PC-9 (cell line): ENCODE measurements around the gene LAMA5. TPM values are rescaled to one million over a fixed set of nuclear protein-coding genes. Genes with fewer than 3 reads are reported as not detected.

Experiments used
- BruUV-seq: library from RNA; stranded (reverse); fragments of 400-500 nt; replicated peaks from 2 replicates; lab custom pipeline; 2021; lab: Mats Ljungman, UMichigan
- CTCF ChIA-PET: fragments of 300-600 bp; sonication (Branson Sonifier 250); formaldehyde crosslinking; loops from one replicate; lab custom pipeline; 2022; ENCODE audit warnings: antibody characterized with exemption; lab: Charles Lee
- POLR2A ChIA-PET: fragments of 300-600 bp; sonication (Branson Sonifier 250); formaldehyde crosslinking; loops from one replicate; lab custom pipeline; 2022; ENCODE audit warnings: antibody characterized with exemption; ENCODE audit not compliant: unreplicated experiment; lab: Charles Lee
- DNase-seq, 2 experiments: peaks; one replicate each; pipeline versions ENCODE4 v3.0.0 to v3.0.0-alpha.2; 2015 to 2022; ENCODE audit warnings: mixed read lengths in 1 of 2
- H2AFZ ChIP-seq: fragments of 200-600 bp; sonication (generic); 2 replicates; pipeline ENCODE4 v1.8.1; 2017; ENCODE audit warnings: antibody characterized with exemption
- H3F3A ChIP-seq: fragments of 200-600 bp; sonication (generic); 2 replicates; pipeline ENCODE4 v1.8.1; 2017; ENCODE audit warnings: antibody characterized with exemption, mild to moderate bottlenecking, low read depth; ENCODE audit not compliant: insufficient read depth
- H3K27ac ChIP-seq: fragments of 200-600 bp; sonication (generic); 2 replicates; pipeline ENCODE4 v1.6.1; 2016; ENCODE audit warnings: mixed run types
- H3K27me3 ChIP-seq: fragments of 200-600 bp; sonication (generic); 2 replicates; pipeline ENCODE4 v1.6.1; 2016; ENCODE audit warnings: low read depth, mixed run types; ENCODE audit not compliant: insufficient read depth
- H3K36me3 ChIP-seq: fragments of 200-600 bp; sonication (generic); 2 replicates; pipeline ENCODE4 v1.6.1; 2016; ENCODE audit warnings: low read depth, mixed run types
- H3K4me1 ChIP-seq: fragments of 200-600 bp; sonication (generic); replicated peaks from 2 replicates; pipeline ENCODE4 v1.6.1; 2016; ENCODE audit warnings: mixed run types; ENCODE audit not compliant: insufficient read depth
- H3K4me2 ChIP-seq: fragments of 200-600 bp; sonication (generic); 2 replicates; pipeline ENCODE4 v1.6.1; 2017; ENCODE audit warnings: mixed run types
- H3K4me3 ChIP-seq: fragments of 200-600 bp; sonication (generic); 2 replicates; pipeline ENCODE4 v1.6.1; 2016; ENCODE audit warnings: mixed run types
- H3K79me2 ChIP-seq: fragments of 200-600 bp; sonication (generic); 2 replicates; pipeline ENCODE4 v1.6.1; 2017; ENCODE audit warnings: low read depth, mixed run types
- H3K9me2 ChIP-seq: fragments of 200-600 bp; sonication (generic); 2 replicates; pipeline ENCODE4 v1.8.1; 2017; ENCODE audit warnings: mild to moderate bottlenecking; ENCODE audit not compliant: insufficient read depth
- H3K9me3 ChIP-seq: fragments of 200-600 bp; sonication (generic); 2 replicates; pipeline ENCODE4 v1.8.1; 2016; ENCODE audit warnings: low read depth; ENCODE audit not compliant: insufficient read depth
- H4K20me1 ChIP-seq: fragments of 200-600 bp; sonication (generic); 2 replicates; pipeline ENCODE4 v1.8.1; 2017; ENCODE audit not compliant: insufficient read depth
- CTCF ChIP-seq: fragments of 200-600 bp; sonication (generic); conservative IDR thresholded peaks from 2 replicates; pipeline ENCODE4 v1.6.1; 2017; ENCODE audit warnings: mixed run types, antibody characterized with exemption, mild to moderate bottlenecking, moderate library complexity
- EZH2 ChIP-seq: fragments of 200-600 bp; sonication (generic); IDR thresholded peaks from 2 replicates; pipeline ENCODE4 v1.8.0; 2017; ENCODE audit warnings: antibody characterized with exemption, low read depth
- intact Hi-C: fragments of 100-400 bp; cut with micrococcal nuclease; formaldehyde crosslinking; loops from one replicate; pipeline ENCODE4 v1.10.0; 2022; ENCODE audit not compliant: unreplicated experiment
- total RNA-seq: library from RNA; stranded (reverse); gene quantifications from 2 replicates; pipeline ENCODE4 v1.2.3, GENCODE V29; 2021

The LAMA5 gene
- total RNA-seq, 1 experiment from 2014 or later, result 700 TPM

GRCh38 chr20:62285722-62286121, 81.4 kb downstream of the LAMA5 start:
- no peaks in the 10 kb centered on the region for H3K79me2 ChIP-seq
- no peaks in the 10 kb centered on the region for H3K9me3 ChIP-seq
- H3F3A ChIP-seq, result peaks cover 9% of the 10 kb centered on the region; the same call in 1 of the 2 replicates
- CTCF ChIA-PET, result no interaction called here
- intact Hi-C loops, result no loop called here
- BruUV-seq, result no TSS peak
- H4K20me1 ChIP-seq, result peaks cover 31% of the 10 kb centered on the region
- TF ChIP-seq EZH2 (no peak), CTCF (no peak)
- no peaks in the 10 kb centered on the region for H3K27me3 ChIP-seq
- no peak overlapping the region for H2AFZ ChIP-seq
- no peak overlapping the region for H3K4me2 ChIP-seq
- H3K36me3 ChIP-seq, result peaks cover 28% of the 10 kb centered on the region
- POLR2A ChIA-PET, result no interaction called here
- no peaks in the 10 kb centered on the region for H3K4me1 ChIP-seq
- no peaks in the 10 kb centered on the region for H3K9me2 ChIP-seq
- no peak overlapping the region for H3K4me3 ChIP-seq
- DNase-seq, result no peak
- H3K27ac ChIP-seq, result no peak overlapping the region

- Histone ChIP-seq H3K27ac (no peak overlapping the region), H3K79me2 (no peaks in the 10 kb centered on the region), H4K20me1 (peaks cover 31% of the 10 kb centered on the region), H3K4me3 (no peak overlapping the region), H3K9me3 (no peaks in the 10 kb centered on the region), H3K4me2 (no peak overlapping the region), H3F3A (peaks cover 9% of the 10 kb centered on the region; the same call in 1 of the 2 replicates), H3K36me3 (peaks cover 34% of the 10 kb centered on the region), H3K9me2 (no peaks in the 10 kb centered on the region), H3K27me3 (no peaks in the 10 kb centered on the region), H3K4me1 (no peaks in the 10 kb centered on the region), H2AFZ (no peak overlapping the region)
- DNase-seq, result no peak
- CTCF ChIA-PET, result no interaction called here
- intact Hi-C loops, result no loop called here
- BruUV-seq, result no TSS peak
- POLR2A ChIA-PET, result interaction anchor here (0.7 kb wide), 1 partner anchor 12 kb away, joined by 3 read pairs; no protein-coding TSS in a partner anchor
- TF ChIP-seq EZH2 (no peak), CTCF (no peak)
Measured at GRCh38 chr20:62285151-62285550, 82.0 kb downstream of the LAMA5 start.

- no TSS peak for BruUV-seq
- ChIA-PET POLR2A (no interaction called here), CTCF (interaction anchor here (0.6 kb wide), 1 partner anchor 97 kb away, joined by 3 read pairs; no protein-coding TSS in a partner anchor)
- Histone ChIP-seq H3K4me2 (no peak overlapping the region), H3K79me2 (no peaks in the 10 kb centered on the region), H3K27ac (no peak overlapping the region), H3K9me3 (no peaks in the 10 kb centered on the region), H4K20me1 (peaks cover 36% of the 10 kb centered on the region), H3K27me3 (no peaks in the 10 kb centered on the region), H3F3A (peaks cover 9% of the 10 kb centered on the region; the same call in 1 of the 2 replicates), H3K36me3 (peaks cover 37% of the 10 kb centered on the region), H3K4me1 (no peaks in the 10 kb centered on the region), H2AFZ (no peak overlapping the region), H3K4me3 (no peak overlapping the region), H3K9me2 (no peaks in the 10 kb centered on the region)
- TF ChIP-seq EZH2 (no peak), CTCF (no peak)
- intact Hi-C loops, result no loop called here
- no peak for DNase-seq
Measured at GRCh38 chr20:62284448-62284847, 82.7 kb downstream of the LAMA5 start.
